Osteoblast (primary cell): ENCODE data around the gene LHPP. TPM values are rescaled to one million over a fixed set of nuclear protein-coding genes. Genes with fewer than 3 reads are reported as not detected.
"Not testable (repeated sequence)": the region's sequence is repeated elsewhere in the genome, so short reads cannot be mapped to it uniquely, and the experiment has no call there.

Experiments used
- DNase-seq: peaks from one replicate; pipeline ENCODE4 v3.0.0; 2011; ENCODE audit warnings: low spot score, mixed read lengths; ENCODE audit not compliant: insufficient read length; ENCODE audit errors: missing footprints
- H2AFZ ChIP-seq: 2 replicates; pipeline ENCODE4 v1.6.0; 2011; ENCODE audit warnings: mild to moderate bottlenecking, low read length
- H3K27ac ChIP-seq: 2 replicates; pipeline ENCODE4 v1.5.1; 2011; ENCODE audit warnings: mild to moderate bottlenecking, low read depth, low read length, moderate library complexity
- H3K27me3 ChIP-seq: 2 replicates; pipeline ENCODE4 v1.6.0; 2012; ENCODE audit warnings: mild to moderate bottlenecking, control low read depth, inconsistent platforms, low read length, moderate library complexity; ENCODE audit not compliant: insufficient read depth
- H3K36me3 ChIP-seq: 2 replicates; pipeline ENCODE4 v1.5.1; 2011; ENCODE audit warnings: mild to moderate bottlenecking, low read length, control low read depth, moderate library complexity; ENCODE audit not compliant: insufficient read depth
- H3K4me1 ChIP-seq: 2 replicates; pipeline ENCODE4 v1.5.1; 2011; ENCODE audit warnings: mild to moderate bottlenecking, low read length, control low read depth, moderate library complexity; ENCODE audit not compliant: insufficient read depth
- H3K4me2 ChIP-seq: 2 replicates; pipeline ENCODE4 v1.6.0; 2011; ENCODE audit warnings: mild to moderate bottlenecking, low read length; ENCODE audit not compliant: insufficient read depth
- H3K4me3 ChIP-seq: fragments of 200-600 bp; sonication (generic); 3 replicates; pipeline ENCODE4 v1.5.1; 2012; ENCODE audit warnings: mild to moderate bottlenecking, low read length, inconsistent platforms; ENCODE audit not compliant: insufficient read depth
- H3K79me2 ChIP-seq: 2 replicates; pipeline ENCODE4 v1.6.0; 2012; ENCODE audit warnings: mild to moderate bottlenecking, low read length, control low read depth, inconsistent platforms; ENCODE audit not compliant: insufficient read depth
- H3K9me3 ChIP-seq: 2 replicates; pipeline ENCODE4 v1.5.1; 2011; ENCODE audit warnings: low read depth, low read length, control low read depth
- H4K20me1 ChIP-seq: 2 replicates; pipeline ENCODE4 v1.6.0; 2012; ENCODE audit warnings: mild to moderate bottlenecking, low read length, control low read depth; ENCODE audit not compliant: insufficient read depth
- total RNA-seq: library from RNA; depleted of rRNA; stranded (reverse); fragments of >200 nt; gene quantifications from 2 replicates; pipeline ENCODE4 v1.2.3, GENCODE V29; 2012
- TF ChIP-seq, protein P1 (sequence below): IDR thresholded peaks from 2 replicates; pipeline ENCODE4 v1.5.1; 2011; ENCODE audit warnings: mild to moderate bottlenecking, low read depth, low read length, moderate library complexity; ENCODE audit errors: extremely low read depth

The LHPP gene
- total RNA-seq, 1 donor = 17.7 TPM

DNA sequence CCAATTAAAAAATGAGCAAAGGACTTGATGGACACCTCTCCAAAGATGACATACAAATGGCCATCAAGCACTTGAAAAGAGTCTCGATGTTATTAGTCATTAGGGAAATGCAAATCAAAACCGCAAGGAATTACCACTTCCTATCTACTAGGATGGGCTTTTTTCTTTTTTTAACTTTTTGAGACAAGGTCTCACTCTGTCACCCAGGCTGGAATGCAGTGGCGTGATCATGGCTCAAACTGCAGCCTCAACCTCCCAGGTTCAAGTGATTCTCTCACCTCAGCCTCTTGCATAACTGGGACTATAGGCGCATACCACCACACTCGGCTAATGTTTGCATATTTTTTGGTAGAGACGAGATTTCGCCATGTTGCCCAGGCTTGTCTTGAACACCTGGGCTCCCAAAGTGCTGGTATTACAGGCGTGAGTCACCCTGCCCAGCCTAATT is 25.4 kb upstream of the LHPP start:
- H3K27ac ChIP-seq = no peak overlapping the region
- DNase-seq = no peak
- TF ChIP-seq, protein P1, sequence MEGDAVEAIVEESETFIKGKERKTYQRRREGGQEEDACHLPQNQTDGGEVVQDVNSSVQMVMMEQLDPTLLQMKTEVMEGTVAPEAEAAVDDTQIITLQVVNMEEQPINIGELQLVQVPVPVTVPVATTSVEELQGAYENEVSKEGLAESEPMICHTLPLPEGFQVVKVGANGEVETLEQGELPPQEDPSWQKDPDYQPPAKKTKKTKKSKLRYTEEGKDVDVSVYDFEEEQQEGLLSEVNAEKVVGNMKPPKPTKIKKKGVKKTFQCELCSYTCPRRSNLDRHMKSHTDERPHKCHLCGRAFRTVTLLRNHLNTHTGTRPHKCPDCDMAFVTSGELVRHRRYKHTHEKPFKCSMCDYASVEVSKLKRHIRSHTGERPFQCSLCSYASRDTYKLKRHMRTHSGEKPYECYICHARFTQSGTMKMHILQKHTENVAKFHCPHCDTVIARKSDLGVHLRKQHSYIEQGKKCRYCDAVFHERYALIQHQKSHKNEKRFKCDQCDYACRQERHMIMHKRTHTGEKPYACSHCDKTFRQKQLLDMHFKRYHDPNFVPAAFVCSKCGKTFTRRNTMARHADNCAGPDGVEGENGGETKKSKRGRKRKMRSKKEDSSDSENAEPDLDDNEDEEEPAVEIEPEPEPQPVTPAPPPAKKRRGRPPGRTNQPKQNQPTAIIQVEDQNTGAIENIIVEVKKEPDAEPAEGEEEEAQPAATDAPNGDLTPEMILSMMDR = no peak
- no peaks in the 10 kb centered on the region for H3K36me3 ChIP-seq
- H3K4me1 ChIP-seq = no peaks in the 10 kb centered on the region
- no peaks in the 10 kb centered on the region for H3K79me2 ChIP-seq
- H2AFZ ChIP-seq = no peak overlapping the region
- H3K27me3 ChIP-seq = no peaks in the 10 kb centered on the region
- H3K4me2 ChIP-seq = no peak overlapping the region
- H3K9me3 ChIP-seq = no peaks in the 10 kb centered on the region
- no peak overlapping the region for H3K4me3 ChIP-seq
- no peaks in the 10 kb centered on the region for H4K20me1 ChIP-seq

DNA sequence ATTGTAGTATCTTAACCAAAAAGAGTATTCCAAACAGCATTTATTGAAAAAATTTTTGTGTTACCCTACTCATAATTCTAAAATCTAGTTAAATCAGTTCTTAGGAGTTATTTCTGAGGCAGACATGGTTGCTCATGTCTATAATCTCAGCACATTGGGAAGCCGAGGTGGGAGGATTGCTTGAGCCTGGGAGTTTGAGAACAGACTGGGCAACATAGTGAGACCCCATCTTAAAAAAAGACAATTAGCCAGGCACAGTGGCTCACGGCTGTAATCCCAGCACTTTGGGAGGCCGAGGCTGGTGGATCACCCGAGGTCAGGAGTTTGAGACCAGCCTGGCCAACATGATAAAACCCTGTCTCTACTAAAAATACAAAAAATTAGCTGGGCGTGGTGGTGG is 19.9 kb upstream of the LHPP start:
- H3K27me3 ChIP-seq = peaks cover 19% of the 10 kb centered on the region
- H2AFZ ChIP-seq, DNase-seq, H4K20me1 ChIP-seq, H3K4me1 ChIP-seq, H3K4me3 ChIP-seq, H3K27ac ChIP-seq, H3K79me2 ChIP-seq, H3K36me3 ChIP-seq, H3K9me3 ChIP-seq, H3K4me2 ChIP-seq: not testable (repeated sequence)

DNA sequence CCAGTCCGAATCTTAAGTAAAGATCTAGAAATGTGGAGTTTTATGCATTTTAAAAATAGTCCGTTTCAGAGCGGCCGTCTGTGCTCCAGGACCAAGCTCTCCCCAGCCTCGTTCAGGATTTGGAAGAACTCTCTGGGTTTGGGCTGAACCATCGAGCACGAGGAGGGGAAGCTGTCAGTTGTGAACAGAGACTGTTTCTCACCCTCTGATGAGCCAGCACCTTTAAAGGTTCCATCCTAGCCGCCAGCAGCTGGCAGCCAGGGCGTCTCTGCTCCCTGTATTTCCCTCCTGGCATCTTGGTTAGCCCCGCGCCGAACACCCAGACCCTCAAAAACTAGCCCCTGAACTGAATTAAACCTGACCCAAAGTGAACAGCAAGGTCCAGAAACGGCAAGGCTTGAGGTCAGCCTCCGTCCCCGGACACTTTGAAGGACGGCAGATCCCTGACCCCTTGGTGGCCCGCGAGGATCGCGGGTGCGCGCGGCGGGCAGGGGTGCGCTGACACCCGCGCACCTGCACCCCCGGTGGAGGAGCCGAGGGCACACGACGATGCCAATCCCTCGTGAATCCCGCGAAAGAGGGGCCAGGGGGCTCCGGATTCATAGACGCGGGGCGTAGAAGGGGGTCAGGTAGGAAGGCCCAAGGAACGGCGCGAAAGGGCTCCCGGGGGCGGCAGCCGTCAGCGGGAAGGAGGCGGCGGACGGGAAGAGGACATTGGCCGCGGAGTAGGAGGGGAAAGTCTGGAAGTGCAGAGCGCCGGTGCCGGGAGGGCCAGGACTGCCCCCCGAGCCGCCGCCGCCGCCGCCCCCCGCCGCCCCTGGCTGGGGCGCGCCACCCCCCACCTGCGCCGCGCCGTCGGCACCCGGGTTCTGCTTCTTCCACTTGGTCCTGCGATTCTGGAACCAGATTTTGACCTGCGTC is 14.5 kb upstream of the LHPP start:
- Histone ChIP-seq H3K36me3 (no peaks in the 10 kb centered on the region), H3K79me2 (no peaks in the 10 kb centered on the region), H4K20me1 (no peaks in the 10 kb centered on the region), H3K4me1 (no peaks in the 10 kb centered on the region), H3K4me2 (no peak overlapping the region), H3K9me3 (no peaks in the 10 kb centered on the region), H3K27me3 (peaks cover 71% of the 10 kb centered on the region), H3K27ac (no peak overlapping the region), H2AFZ (no peak overlapping the region), H3K4me3 (no peak overlapping the region)
- DNase-seq = peak; percentile 58
- TF ChIP-seq, protein P1 = no peak

DNA sequence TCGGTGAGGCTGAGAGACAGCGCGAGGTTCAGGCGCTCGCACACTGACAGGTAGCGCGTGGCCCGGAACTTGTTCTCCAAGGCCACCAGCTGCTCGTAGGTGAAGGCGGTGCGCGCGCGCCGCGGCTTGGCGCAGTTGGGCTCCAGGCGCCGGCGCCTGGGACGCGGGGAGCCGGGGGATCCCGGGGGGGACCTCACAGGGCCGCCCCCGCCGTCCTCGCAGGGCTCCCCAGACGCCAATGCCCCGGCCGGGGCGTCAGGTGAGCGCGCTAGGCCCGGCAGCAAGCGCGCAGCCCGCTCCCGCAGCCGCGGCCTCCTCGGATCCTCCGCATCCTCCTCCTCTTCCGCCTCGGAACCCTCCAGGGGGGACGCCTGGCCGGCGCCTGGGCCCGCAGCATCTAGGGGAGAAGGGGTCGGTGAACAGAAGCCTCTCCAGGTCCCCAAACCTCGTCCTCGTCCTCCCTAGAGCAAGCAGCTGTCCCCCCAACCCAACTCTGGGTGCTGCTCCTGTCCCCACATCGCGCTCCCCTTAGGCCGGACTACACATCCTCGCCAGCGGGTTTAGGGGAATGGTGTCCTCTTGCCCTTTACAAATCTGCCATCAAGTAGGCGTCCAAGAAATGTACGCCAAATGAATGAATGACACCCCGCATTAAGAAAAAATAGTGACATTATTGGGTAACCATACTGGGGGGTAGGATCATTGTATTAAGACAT is 13.7 kb upstream of the LHPP start:
- TF ChIP-seq, protein P1 = no peak
- H3K79me2 ChIP-seq = no peaks in the 10 kb centered on the region
- no peak overlapping the region for H3K4me3 ChIP-seq
- peak; percentile 82 for DNase-seq
- no peak overlapping the region for H3K4me2 ChIP-seq
- H3K36me3 ChIP-seq = no peaks in the 10 kb centered on the region
- no peaks in the 10 kb centered on the region for H3K4me1 ChIP-seq
- peaks cover 78% of the 10 kb centered on the region for H3K27me3 ChIP-seq
- no peak overlapping the region for H2AFZ ChIP-seq
- no peak overlapping the region for H3K27ac ChIP-seq
- H4K20me1 ChIP-seq = no peaks in the 10 kb centered on the region
- H3K9me3 ChIP-seq = no peaks in the 10 kb centered on the region
